Keratinocyte (primary cell): Measurements from ENCODE around the gene UTP4. TPM values are rescaled to one million over a fixed set of nuclear protein-coding genes. Genes with fewer than 3 reads are reported as not detected.

ENCODE experiments used
- DNase-seq: peaks from one replicate; pipeline ENCODE4 v3.0.0-alpha.2; 2011; ENCODE audit warnings: low read depth, missing footprints, low spot score
- FAIRE-seq: peaks from 2 replicates; lab custom pipeline; 2011; peaks lifted over from hg19 to GRCh38; lab: Jason Lieb, UNC
- H2AFZ ChIP-seq: 2 replicates; pipeline ENCODE4 v1.6.0; 2012; ENCODE audit warnings: low read length, control low read depth, inconsistent platforms; ENCODE audit not compliant: control insufficient read depth
- H3K27ac ChIP-seq: 2 replicates; pipeline ENCODE4 v1.5.1; 2011; ENCODE audit warnings: low read length; ENCODE audit not compliant: control insufficient read depth, insufficient read depth
- H3K27me3 ChIP-seq: 3 replicates; pipeline ENCODE4 v1.6.0; 2011; ENCODE audit warnings: low read length; ENCODE audit not compliant: control insufficient read depth, insufficient read depth; ENCODE audit errors: extremely low read depth
- H3K36me3 ChIP-seq, 2 experiments: 2 replicates in 1 of 2; 3 replicates in 1 of 2; pipeline ENCODE4 v1.5.1; 2011; ENCODE audit warnings: low read length in 2 of 2, mild to moderate bottlenecking in 1 of 2; ENCODE audit not compliant: control insufficient read depth in 2 of 2, insufficient read depth in 2 of 2; ENCODE audit errors: extremely low read depth in 1 of 2
- H3K4me1 ChIP-seq: 3 replicates; pipeline ENCODE4 v1.5.1; 2011; ENCODE audit warnings: low read length; ENCODE audit not compliant: control insufficient read depth, insufficient read depth; ENCODE audit errors: extremely low read depth
- H3K4me2 ChIP-seq: 3 replicates; pipeline ENCODE4 v1.6.0; 2011; ENCODE audit warnings: low read depth, low read length; ENCODE audit not compliant: control insufficient read depth, insufficient read depth; ENCODE audit errors: extremely low read depth
- H3K4me3 ChIP-seq, 3 experiments: fragments of 200-600 bp in 1 of 3; sonication (generic) in 1 of 3; 2 replicates in 2 of 3; 3 replicates in 1 of 3; pipeline ENCODE4 v1.5.1; 2011 to 2016; ENCODE audit warnings: low read length in 3 of 3, mild to moderate bottlenecking in 3 of 3, control low read depth in 2 of 3, inconsistent platforms in 1 of 3, low read depth in 1 of 3, mixed read lengths in 1 of 3, mixed run types in 1 of 3, moderate library complexity in 1 of 3; ENCODE audit not compliant: control insufficient read depth in 2 of 3, insufficient read depth in 2 of 3; ENCODE audit errors: extremely low read depth in 1 of 3
- H3K79me2 ChIP-seq: 2 replicates; pipeline ENCODE4 v1.6.0; 2012; ENCODE audit warnings: low read length; ENCODE audit not compliant: control insufficient read depth, insufficient read depth
- H3K9ac ChIP-seq: 3 replicates; pipeline ENCODE4 v1.6.0; 2011; ENCODE audit warnings: low read length; ENCODE audit not compliant: control insufficient read depth, insufficient read depth; ENCODE audit errors: extremely low read depth
- H3K9me1 ChIP-seq: 3 replicates; pipeline ENCODE4 v1.6.0; 2011; ENCODE audit warnings: low read length; ENCODE audit not compliant: control insufficient read depth, insufficient read depth; ENCODE audit errors: extremely low read depth
- H3K9me3 ChIP-seq: 2 replicates; pipeline ENCODE4 v1.5.1; 2012; ENCODE audit warnings: low read depth, low read length; ENCODE audit not compliant: control insufficient read depth
- H4K20me1 ChIP-seq: 3 replicates; pipeline ENCODE4 v1.6.0; 2011; ENCODE audit warnings: low read length; ENCODE audit not compliant: control insufficient read depth, insufficient read depth; ENCODE audit errors: extremely low read depth
- CTCF ChIP-seq, 3 experiments: IDR thresholded peaks in 1 of 3; conservative IDR thresholded peaks in 1 of 3; optimal IDR thresholded peaks in 1 of 3; 2 replicates in 2 of 3; 3 replicates in 1 of 3; pipeline versions ENCODE3 to v1.5.1; 2011; ENCODE audit warnings: low read length in 3 of 3, mild to moderate bottlenecking in 3 of 3, moderate library complexity in 2 of 3, control low read depth in 1 of 3, inconsistent platforms in 1 of 3; ENCODE audit not compliant: insufficient read depth in 2 of 3; ENCODE audit errors: extremely low read depth in 1 of 3
- EZH2 ChIP-seq: IDR thresholded peaks from one replicate; pipeline ENCODE4 v1.6.1; 2012; ENCODE audit warnings: inconsistent platforms, mild to moderate bottlenecking, low read length, moderate library complexity
- dilution Hi-C: fragments of 300-500 bp; cut with MboI; formaldehyde crosslinking; loops from one replicate; pipeline ENCODE4 v1.7.0; 2020; ENCODE audit warnings: low sequenced_read_pairs; ENCODE audit not compliant: extremely low pct_ligation_motif_present
- polyA plus RNA-seq, 5 experiments: library from polyadenylated mRNA; depleted of rRNA in 3 of 5; stranded (reverse) in 3 of 5; stranded (forward) in 1 of 5; unstranded in 1 of 5; fragments of >200 nt; gene quantifications; 1 replicate in 1 of 5; 2 replicates in 3 of 5; 3 replicates in 1 of 5; pipeline versions ENCODE4 v1.2.1 to v1.2.3, GENCODE V29; 2011 to 2012; ENCODE audit warnings: missing spikeins in 2 of 5, low read depth in 1 of 5, low replicate concordance in 1 of 5

The UTP4 gene
- polyA plus RNA-seq, 1 donor (not counting 4 experiments of a cell fraction or from before 2014, with no cell fraction given), result 106 TPM

GRCh38 chr16:69204172-69204571, 71.7 kb downstream of the UTP4 start:
- Histone ChIP-seq H3K4me1 (peaks cover 38% of the 10 kb centered on the region), H3K79me2 (peaks cover 53% of the 10 kb centered on the region), H3K9me1 (no peaks in the 10 kb centered on the region), H3K36me3 (no peaks in the 10 kb centered on the region), H3K4me3 (no peak overlapping the region), H3K9ac (no peak overlapping the region), H4K20me1 (no peaks in the 10 kb centered on the region), H2AFZ (no peak overlapping the region), H3K4me2 (peak overlapping the region; percentile 51), H3K9me3 (no peaks in the 10 kb centered on the region), H3K27ac (peak overlapping the region; percentile 23), H3K27me3 (no peaks in the 10 kb centered on the region)
- dilution Hi-C loops, result no loop called here
- TF ChIP-seq EZH2 (no peak), CTCF (optimal IDR thresholded peaks at IDR 0.05 in 1 of 3, IDR thresholded peaks at IDR 0.05 in 1 of 3, conservative IDR thresholded peaks at IDR 0.05 in 1 of 3; ENCODE audit: extremely low read depth in 1 of 3, insufficient read depth in 2 of 3, low read length in 3 of 3) (no peak)
- DNase-seq (no peak), FAIRE-seq (peak; percentile 60)

DNA sequence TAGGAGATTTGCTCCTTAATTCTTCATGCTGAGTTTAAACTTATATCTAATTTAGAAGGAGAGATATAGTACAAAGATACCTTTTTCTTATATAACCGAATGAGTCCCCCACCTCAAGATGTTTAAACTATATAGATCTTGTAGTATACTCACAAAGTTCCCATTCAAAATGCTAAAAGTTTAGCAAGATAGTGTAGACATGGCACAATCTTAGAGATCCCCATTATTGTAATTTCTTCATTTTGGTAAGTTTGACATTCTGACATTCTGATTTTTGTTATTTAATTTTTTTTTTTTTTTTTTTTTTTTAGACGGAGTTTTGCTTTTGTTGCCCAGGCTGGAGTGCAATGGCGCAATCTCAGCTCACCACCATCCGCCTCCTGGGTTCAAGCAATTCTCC, 77.3 kb downstream of the UTP4 start:
- FAIRE-seq, result no peak
- no peaks in the 10 kb centered on the region for H3K9me1 ChIP-seq
- H3K36me3 ChIP-seq, result no peaks in the 10 kb centered on the region
- H4K20me1 ChIP-seq, result no peaks in the 10 kb centered on the region
- dilution Hi-C loops, result no loop called here
- peaks cover 35% of the 10 kb centered on the region for H3K79me2 ChIP-seq
- no peak for DNase-seq
- no peaks in the 10 kb centered on the region for H3K9me3 ChIP-seq
- no peak overlapping the region for H3K4me3 ChIP-seq
- no peak overlapping the region for H3K4me2 ChIP-seq
- no peak for TF ChIP-seq CTCF (optimal IDR thresholded peaks at IDR 0.05 in 1 of 3, IDR thresholded peaks at IDR 0.05 in 1 of 3, conservative IDR thresholded peaks at IDR 0.05 in 1 of 3; ENCODE audit: extremely low read depth in 1 of 3, insufficient read depth in 2 of 3, low read length in 3 of 3)
- TF ChIP-seq EZH2, result no peak
- H3K9ac ChIP-seq, result no peak overlapping the region
- no peak overlapping the region for H3K27ac ChIP-seq
- peaks cover 4% of the 10 kb centered on the region for H3K4me1 ChIP-seq
- H3K27me3 ChIP-seq, result no peaks in the 10 kb centered on the region
- H2AFZ ChIP-seq, result no peak overlapping the region
